DND-41 (cell line): Measurements from ENCODE around the gene VAX1.

Experiments used
- ATAC-seq: fragments of 200-7000 bp; cut with Tn5 transposase; 3 replicates; pipeline ENCODE4 v1.9.1; 2021; ENCODE audit warnings: low read depth; ENCODE audit not compliant: insufficient read depth
- DNase-seq: peaks from one replicate; pipeline ENCODE4 v3.0.0-alpha.2; 2020
- H2AFZ ChIP-seq: 2 replicates; pipeline ENCODE4 v1.6.0; 2012; ENCODE audit warnings: low read depth, low read length
- H3K27ac ChIP-seq: 2 replicates; pipeline ENCODE4 v1.5.1; 2012; ENCODE audit warnings: low read length, inconsistent platforms
- H3K27me3 ChIP-seq: fragments of 200-600 bp; sonication (generic); 2 replicates; pipeline ENCODE4 v1.6.0; 2012; ENCODE audit warnings: low read length, mild to moderate bottlenecking, inconsistent platforms; ENCODE audit not compliant: insufficient read depth, poor library complexity
- H3K36me3 ChIP-seq: 2 replicates; pipeline ENCODE4 v1.5.1; 2012; ENCODE audit warnings: low read length, inconsistent platforms; ENCODE audit not compliant: insufficient read depth
- H3K4me1 ChIP-seq: 2 replicates; pipeline ENCODE4 v1.5.1; 2012; ENCODE audit warnings: mild to moderate bottlenecking, low read length; ENCODE audit not compliant: insufficient read depth
- H3K4me2 ChIP-seq: 2 replicates; pipeline ENCODE4 v1.6.0; 2012; ENCODE audit warnings: mild to moderate bottlenecking, moderate library complexity, low read length, inconsistent platforms; ENCODE audit not compliant: insufficient read depth
- H3K4me3 ChIP-seq, 2 experiments: fragments of 200-600 bp in 1 of 2; shearing (Covaris generic) in 1 of 2; 2 replicates each; pipeline ENCODE4 v1.5.1; 2012 to 2016; ENCODE audit warnings: inconsistent platforms in 2 of 2, low read length in 2 of 2, mild to moderate bottlenecking in 2 of 2, low read depth in 1 of 2, moderate library complexity in 1 of 2
- H3K79me2 ChIP-seq: 2 replicates; pipeline ENCODE4 v1.6.0; 2012; ENCODE audit warnings: low read length, inconsistent platforms; ENCODE audit not compliant: insufficient read depth
- H3K9ac ChIP-seq: 2 replicates; pipeline ENCODE4 v1.6.0; 2012; ENCODE audit warnings: low read depth, mild to moderate bottlenecking, inconsistent platforms, low read length, moderate library complexity
- H3K9me3 ChIP-seq: 2 replicates; pipeline ENCODE4 v1.5.1; 2012; ENCODE audit warnings: low read length, moderate library complexity, mild to moderate bottlenecking, inconsistent platforms; ENCODE audit not compliant: insufficient read depth, severe bottlenecking
- H4K20me1 ChIP-seq: 2 replicates; pipeline ENCODE4 v1.6.0; 2012; ENCODE audit warnings: low read length; ENCODE audit not compliant: insufficient read depth
- CTCF ChIP-seq: IDR thresholded peaks from 2 replicates; pipeline ENCODE4 v1.5.1; 2012; ENCODE audit warnings: borderline replicate concordance, low read length, moderate library complexity, mild to moderate bottlenecking; ENCODE audit not compliant: poor library complexity, severe bottlenecking; ENCODE audit errors: extremely low read depth
- EZH2 ChIP-seq: IDR thresholded peaks from 3 replicates; pipeline ENCODE4 v1.6.1; 2012; ENCODE audit warnings: borderline replicate concordance, low read depth, mild to moderate bottlenecking, moderate library complexity, low read length, inconsistent platforms; ENCODE audit not compliant: severe bottlenecking

The VAX1 gene

GRCh38 chr10:117167346-117167788, 29.3 kb upstream of the VAX1 start:
- Histone ChIP-seq H3K4me2 (no peak overlapping the region), H3K79me2 (no peaks in the 10 kb centered on the region), H3K9me3 (no peaks in the 10 kb centered on the region), H2AFZ (no peak overlapping the region), H3K4me1 (no peaks in the 10 kb centered on the region), H3K4me3 (no peak overlapping the region), H3K36me3 (no peaks in the 10 kb centered on the region), H4K20me1 (no peaks in the 10 kb centered on the region; the same call in 1 of the 2 replicates), H3K27me3 (no peaks in the 10 kb centered on the region), H3K27ac (no peak overlapping the region), H3K9ac (no peak overlapping the region)
- DNase-seq (no peak), ATAC-seq (no peak)
- TF ChIP-seq CTCF (no peak), EZH2 (no peak)

GRCh38 chr10:117166418-117167345, 28.6 kb upstream of the VAX1 start:
- H4K20me1 ChIP-seq = no peaks in the 10 kb centered on the region; the same call in 1 of the 2 replicates
- peaks cover 1% of the 10 kb centered on the region for H3K27me3 ChIP-seq
- no peak overlapping the region for H2AFZ ChIP-seq
- H3K79me2 ChIP-seq = no peaks in the 10 kb centered on the region
- H3K4me2 ChIP-seq = no peak overlapping the region
- H3K9me3 ChIP-seq = no peaks in the 10 kb centered on the region
- H3K9ac ChIP-seq = no peak overlapping the region
- H3K4me1 ChIP-seq = no peaks in the 10 kb centered on the region
- DNase-seq = no peak
- ATAC-seq = no peak
- H3K36me3 ChIP-seq = no peaks in the 10 kb centered on the region
- H3K4me3 ChIP-seq = no peak overlapping the region
- TF ChIP-seq EZH2 (no peak), CTCF (no peak)
- H3K27ac ChIP-seq = no peak overlapping the region

DNA sequence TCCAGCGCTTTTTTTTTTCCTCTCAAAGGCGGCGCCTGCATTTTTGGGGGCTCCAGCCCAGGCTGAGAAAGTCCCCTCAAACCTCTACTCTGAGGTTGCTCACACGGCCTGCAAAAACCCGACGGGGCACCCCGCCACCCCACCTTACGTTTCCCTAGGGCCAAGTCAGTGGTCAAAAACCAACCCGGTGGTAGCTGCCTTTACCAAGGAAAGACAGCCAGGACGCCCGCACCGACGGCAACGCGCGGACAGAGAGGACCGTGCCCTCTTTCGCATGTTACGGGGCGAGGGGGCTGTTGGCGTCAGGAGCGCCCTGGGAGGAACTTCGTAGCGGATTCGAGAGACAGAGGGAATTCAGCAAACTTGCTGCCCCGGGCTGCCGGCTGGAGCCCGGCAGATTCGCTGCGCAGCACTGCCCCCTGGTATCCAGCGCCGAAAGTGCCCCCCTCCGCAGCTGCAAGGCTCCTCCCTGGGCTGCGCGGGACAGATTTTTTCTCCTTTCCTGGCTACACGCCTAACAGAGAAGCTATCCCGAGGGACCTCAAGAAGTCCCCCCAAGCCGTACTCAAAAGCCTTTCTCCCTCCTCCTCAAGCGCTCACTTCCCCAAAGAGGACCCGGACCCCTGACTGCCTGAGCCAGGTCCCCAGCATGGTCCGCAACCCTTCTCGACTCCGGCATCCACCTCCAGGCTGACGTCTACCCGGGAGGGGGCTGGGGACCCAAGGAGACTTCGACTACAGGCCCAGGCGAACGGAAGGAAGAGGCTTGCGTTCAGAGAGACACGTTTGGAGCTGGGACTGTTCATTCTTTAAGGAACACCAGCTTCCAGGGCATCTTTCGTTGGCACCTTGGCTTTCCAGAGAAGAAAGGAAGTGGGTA, 27.7 kb upstream of the VAX1 start:
- Histone ChIP-seq H2AFZ (no peak overlapping the region), H3K4me3 (no peak overlapping the region)

More for the DNA sequence above, 27.7 kb upstream of the VAX1 start:
- peaks cover 10% of the 10 kb centered on the region for H3K27me3 ChIP-seq
- no peak overlapping the region for H3K27ac ChIP-seq
- ATAC-seq = no peak
- no peak for DNase-seq
- H3K36me3 ChIP-seq = no peaks in the 10 kb centered on the region
- H3K9me3 ChIP-seq = no peaks in the 10 kb centered on the region
- H3K79me2 ChIP-seq = no peaks in the 10 kb centered on the region
- TF ChIP-seq EZH2 = no peak
- TF ChIP-seq CTCF = peak; percentile 25
- no peak overlapping the region for H3K9ac ChIP-seq
- H3K4me1 ChIP-seq = no peaks in the 10 kb centered on the region
- H4K20me1 ChIP-seq = no peaks in the 10 kb centered on the region; the same call in 1 of the 2 replicates
- no peak overlapping the region for H3K4me2 ChIP-seq
